Measurements from ENCODE around the gene ARHGEF9.
"Not testable (repeated sequence)": the region's sequence is repeated elsewhere in the genome, so short reads cannot be mapped to it uniquely, and the experiment has no call there.

The ARHGEF9 gene

DNA sequence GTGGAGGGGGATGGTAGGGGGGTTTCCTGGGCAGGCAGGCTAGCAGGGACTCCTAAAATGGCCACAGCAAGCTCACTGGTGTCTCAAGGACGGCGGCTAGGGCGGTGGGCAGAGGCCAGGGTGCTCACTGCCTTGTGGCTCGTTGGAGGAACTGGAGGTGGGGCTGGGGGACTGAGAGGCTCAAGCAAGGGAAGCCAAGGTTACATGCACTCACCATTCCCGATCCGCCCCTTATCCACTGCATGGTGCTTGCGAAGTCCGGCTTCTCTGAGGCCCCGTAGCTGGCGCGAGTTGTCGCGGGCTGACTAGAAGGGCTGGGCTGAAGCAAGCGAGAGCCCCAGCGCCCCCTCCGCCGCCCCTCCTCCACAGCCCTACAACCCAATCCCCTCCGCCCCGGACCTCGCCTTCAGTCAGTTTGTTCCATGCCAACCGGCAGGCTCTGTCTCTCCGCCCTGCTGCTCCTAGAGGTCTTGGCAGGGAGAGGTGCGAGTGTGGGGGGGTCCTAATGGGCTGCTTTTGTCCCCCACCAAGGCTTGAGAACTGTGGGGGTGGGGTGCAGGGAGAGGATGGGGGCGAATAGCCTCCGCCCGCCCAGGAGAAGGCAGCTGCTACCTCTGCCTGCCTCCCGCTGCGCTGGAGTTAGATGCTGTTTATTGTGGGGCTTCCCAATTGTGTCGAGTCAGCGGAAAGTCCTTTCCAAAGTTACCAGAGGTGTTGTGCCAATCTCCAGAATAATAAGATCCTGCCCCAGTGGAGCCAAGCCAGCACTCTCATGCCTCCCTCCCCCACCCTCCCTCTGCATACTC, at the start of gene ARHGEF9:
TSS of gene ARHGEF9 (minus strand) at position 313 of the 806 bp plus-strand sequence. CDS start at position 244, 69 bp downstream.
- TF ChIP-seq ZNF610 (tag by site-specific recombination; IDR thresholded peaks at IDR 0.05; ENCODE audit: borderline replicate concordance) (no peak), KLF8 (tag by site-specific recombination; IDR thresholded peaks at IDR 0.05) (no peak), ZNF140 (tag by site-specific recombination; IDR thresholded peaks at IDR 0.05) (no peak), GFI1B (tag by site-specific recombination; IDR thresholded peaks at IDR 0.05) (no peak), ZNF785 (tag by site-specific recombination; IDR thresholded peaks at IDR 0.05) (no peak), ZNF394 (tag by site-specific recombination; IDR thresholded peaks at IDR 0.05; ENCODE audit: borderline replicate concordance) (no peak), SCRT2 (tag by site-specific recombination; IDR thresholded peaks at IDR 0.05) (no peak), ZNF433 (tag by site-specific recombination; IDR thresholded peaks at IDR 0.05; ENCODE audit: low read depth) (no peak), ZNF521 (tag by site-specific recombination; IDR thresholded peaks at IDR 0.05) (no peak), ZNF211 (tag by site-specific recombination; IDR thresholded peaks at IDR 0.05; ENCODE audit: low read depth) (no peak)
- TF ChIP-seq, protein P1, sequence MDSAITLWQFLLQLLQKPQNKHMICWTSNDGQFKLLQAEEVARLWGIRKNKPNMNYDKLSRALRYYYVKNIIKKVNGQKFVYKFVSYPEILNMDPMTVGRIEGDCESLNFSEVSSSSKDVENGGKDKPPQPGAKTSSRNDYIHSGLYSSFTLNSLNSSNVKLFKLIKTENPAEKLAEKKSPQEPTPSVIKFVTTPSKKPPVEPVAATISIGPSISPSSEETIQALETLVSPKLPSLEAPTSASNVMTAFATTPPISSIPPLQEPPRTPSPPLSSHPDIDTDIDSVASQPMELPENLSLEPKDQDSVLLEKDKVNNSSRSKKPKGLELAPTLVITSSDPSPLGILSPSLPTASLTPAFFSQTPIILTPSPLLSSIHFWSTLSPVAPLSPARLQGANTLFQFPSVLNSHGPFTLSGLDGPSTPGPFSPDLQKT (IDR thresholded peaks at IDR 0.05; ENCODE audit: borderline replicate concordance, low read depth, low read length) = no peak
- TF ChIP-seq, protein P2, sequence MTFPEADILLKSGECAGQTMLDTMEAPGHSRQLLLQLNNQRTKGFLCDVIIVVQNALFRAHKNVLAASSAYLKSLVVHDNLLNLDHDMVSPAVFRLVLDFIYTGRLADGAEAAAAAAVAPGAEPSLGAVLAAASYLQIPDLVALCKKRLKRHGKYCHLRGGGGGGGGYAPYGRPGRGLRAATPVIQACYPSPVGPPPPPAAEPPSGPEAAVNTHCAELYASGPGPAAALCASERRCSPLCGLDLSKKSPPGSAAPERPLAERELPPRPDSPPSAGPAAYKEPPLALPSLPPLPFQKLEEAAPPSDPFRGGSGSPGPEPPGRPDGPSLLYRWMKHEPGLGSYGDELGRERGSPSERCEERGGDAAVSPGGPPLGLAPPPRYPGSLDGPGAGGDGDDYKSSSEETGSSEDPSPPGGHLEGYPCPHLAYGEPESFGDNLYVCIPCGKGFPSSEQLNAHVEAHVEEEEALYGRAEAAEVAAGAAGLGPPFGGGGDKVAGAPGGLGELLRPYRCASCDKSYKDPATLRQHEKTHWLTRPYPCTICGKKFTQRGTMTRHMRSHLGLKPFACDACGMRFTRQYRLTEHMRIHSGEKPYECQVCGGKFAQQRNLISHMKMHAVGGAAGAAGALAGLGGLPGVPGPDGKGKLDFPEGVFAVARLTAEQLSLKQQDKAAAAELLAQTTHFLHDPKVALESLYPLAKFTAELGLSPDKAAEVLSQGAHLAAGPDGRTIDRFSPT (tag by site-specific recombination; IDR thresholded peaks at IDR 0.05) = no peak
- TF ChIP-seq, protein P3, sequence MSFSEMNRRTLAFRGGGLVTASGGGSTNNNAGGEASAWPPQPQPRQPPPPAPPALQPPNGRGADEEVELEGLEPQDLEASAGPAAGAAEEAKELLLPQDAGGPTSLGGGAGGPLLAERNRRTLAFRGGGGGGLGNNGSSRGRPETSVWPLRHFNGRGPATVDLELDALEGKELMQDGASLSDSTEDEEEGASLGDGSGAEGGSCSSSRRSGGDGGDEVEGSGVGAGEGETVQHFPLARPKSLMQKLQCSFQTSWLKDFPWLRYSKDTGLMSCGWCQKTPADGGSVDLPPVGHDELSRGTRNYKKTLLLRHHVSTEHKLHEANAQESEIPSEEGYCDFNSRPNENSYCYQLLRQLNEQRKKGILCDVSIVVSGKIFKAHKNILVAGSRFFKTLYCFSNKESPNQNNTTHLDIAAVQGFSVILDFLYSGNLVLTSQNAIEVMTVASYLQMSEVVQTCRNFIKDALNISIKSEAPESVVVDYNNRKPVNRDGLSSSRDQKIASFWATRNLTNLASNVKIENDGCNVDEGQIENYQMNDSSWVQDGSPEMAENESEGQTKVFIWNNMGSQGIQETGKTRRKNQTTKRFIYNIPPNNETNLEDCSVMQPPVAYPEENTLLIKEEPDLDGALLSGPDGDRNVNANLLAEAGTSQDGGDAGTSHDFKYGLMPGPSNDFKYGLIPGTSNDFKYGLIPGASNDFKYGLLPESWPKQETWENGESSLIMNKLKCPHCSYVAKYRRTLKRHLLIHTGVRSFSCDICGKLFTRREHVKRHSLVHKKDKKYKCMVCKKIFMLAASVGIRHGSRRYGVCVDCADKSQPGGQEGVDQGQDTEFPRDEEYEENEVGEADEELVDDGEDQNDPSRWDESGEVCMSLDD (tag by site-specific recombination; IDR thresholded peaks at IDR 0.05) = no peak
- TF ChIP-seq, protein P4, sequence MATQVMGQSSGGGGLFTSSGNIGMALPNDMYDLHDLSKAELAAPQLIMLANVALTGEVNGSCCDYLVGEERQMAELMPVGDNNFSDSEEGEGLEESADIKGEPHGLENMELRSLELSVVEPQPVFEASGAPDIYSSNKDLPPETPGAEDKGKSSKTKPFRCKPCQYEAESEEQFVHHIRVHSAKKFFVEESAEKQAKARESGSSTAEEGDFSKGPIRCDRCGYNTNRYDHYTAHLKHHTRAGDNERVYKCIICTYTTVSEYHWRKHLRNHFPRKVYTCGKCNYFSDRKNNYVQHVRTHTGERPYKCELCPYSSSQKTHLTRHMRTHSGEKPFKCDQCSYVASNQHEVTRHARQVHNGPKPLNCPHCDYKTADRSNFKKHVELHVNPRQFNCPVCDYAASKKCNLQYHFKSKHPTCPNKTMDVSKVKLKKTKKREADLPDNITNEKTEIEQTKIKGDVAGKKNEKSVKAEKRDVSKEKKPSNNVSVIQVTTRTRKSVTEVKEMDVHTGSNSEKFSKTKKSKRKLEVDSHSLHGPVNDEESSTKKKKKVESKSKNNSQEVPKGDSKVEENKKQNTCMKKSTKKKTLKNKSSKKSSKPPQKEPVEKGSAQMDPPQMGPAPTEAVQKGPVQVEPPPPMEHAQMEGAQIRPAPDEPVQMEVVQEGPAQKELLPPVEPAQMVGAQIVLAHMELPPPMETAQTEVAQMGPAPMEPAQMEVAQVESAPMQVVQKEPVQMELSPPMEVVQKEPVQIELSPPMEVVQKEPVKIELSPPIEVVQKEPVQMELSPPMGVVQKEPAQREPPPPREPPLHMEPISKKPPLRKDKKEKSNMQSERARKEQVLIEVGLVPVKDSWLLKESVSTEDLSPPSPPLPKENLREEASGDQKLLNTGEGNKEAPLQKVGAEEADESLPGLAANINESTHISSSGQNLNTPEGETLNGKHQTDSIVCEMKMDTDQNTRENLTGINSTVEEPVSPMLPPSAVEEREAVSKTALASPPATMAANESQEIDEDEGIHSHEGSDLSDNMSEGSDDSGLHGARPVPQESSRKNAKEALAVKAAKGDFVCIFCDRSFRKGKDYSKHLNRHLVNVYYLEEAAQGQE (tag by site-specific recombination; IDR thresholded peaks at IDR 0.05) = no peak
- TF ChIP-seq, protein P5, sequence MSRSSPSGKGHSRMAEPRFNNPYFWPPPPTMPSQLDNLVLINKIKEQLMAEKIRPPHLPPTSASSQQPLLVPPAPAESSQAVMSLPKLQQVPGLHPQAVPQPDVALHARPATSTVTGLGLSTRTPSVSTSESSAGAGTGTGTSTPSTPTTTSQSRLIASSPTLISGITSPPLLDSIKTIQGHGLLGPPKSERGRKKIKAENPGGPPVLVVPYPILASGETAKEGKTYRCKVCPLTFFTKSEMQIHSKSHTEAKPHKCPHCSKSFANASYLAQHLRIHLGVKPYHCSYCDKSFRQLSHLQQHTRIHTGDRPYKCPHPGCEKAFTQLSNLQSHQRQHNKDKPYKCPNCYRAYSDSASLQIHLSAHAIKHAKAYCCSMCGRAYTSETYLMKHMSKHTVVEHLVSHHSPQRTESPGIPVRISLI (tag by site-specific recombination; IDR thresholded peaks at IDR 0.05) = no peak
- ChIA-PET CTCF (no interaction called here), POLR2A (no interaction called here)
- Histone ChIP-seq H3K4me1 (ENCODE audit: control insufficient read depth, insufficient read depth, low read length) (no peaks in the 10 kb centered on the region), H3K36me3 (ENCODE audit: control insufficient read depth in 2 of 2, insufficient read depth in 1 of 2, low read length in 2 of 2) (no peaks in the 10 kb centered on the region), H3K9me3 (ENCODE audit: control insufficient read depth, insufficient read depth, low read depth, low read length) (no peaks in the 10 kb centered on the region; the same call in 1 of the 2 replicates), H3K4me3 (ENCODE audit: low read depth, low read length) (no peak within 1 kb of the TSS), H3K27ac (ENCODE audit: extremely low read depth, low read depth, low read length) (no peak within 1 kb of the TSS)

DNA sequence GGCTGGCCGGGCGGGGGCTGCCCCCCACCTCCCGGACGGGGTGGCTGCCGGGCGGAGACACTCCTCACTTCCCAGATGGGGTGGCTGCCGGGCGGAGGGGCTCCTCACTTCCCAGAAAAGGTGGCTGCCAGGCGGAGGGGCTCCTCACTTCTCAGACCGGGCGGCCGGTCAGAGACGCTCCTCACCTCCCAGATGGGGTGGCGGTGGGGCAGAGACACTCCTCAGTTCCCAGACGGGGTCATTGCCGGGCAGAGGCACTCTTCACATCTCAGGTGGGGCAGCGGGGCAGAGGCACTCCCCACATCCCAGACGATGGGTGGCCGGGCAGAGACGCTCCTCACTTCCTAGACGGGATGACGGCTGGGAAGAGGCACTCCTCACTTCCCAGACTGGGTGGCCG, 40.4 kb upstream of the ARHGEF9 start:
- H3K4me3 ChIP-seq (ENCODE audit: low read depth, low read length); H3K27ac ChIP-seq (ENCODE audit: extremely low read depth, low read depth, low read length); H3K9me3 ChIP-seq (ENCODE audit: control insufficient read depth, insufficient read depth, low read depth, low read length); POLR2A ChIA-PET; CTCF ChIA-PET; H3K36me3 ChIP-seq (ENCODE audit: control insufficient read depth in 2 of 2, insufficient read depth in 1 of 2, low read length in 2 of 2); H3K4me1 ChIP-seq (ENCODE audit: control insufficient read depth, insufficient read depth, low read length): not testable (repeated sequence)
